Endothelial cell of umbilical vein (primary cell): Measurements from ENCODE around the gene TK2. TPM values are rescaled to one million over a fixed set of nuclear protein-coding genes. Genes with fewer than 3 reads are reported as not detected.

ENCODE experiments used
- BruUV-seq: library from RNA; stranded (reverse); fragments of 400-500 nt; replicated peaks from 2 replicates; lab custom pipeline; 2021; lab: Mats Ljungman, UMichigan
- CTCF ChIA-PET: fragments of 300-600, 350-600 bp; sonication (Branson Sonifier 250); formaldehyde crosslinking; loops from one replicate; lab custom pipeline; 2021; ENCODE audit warnings: antibody characterized with exemption, inconsistent platforms; lab: Charles Lee
- POLR2A ChIA-PET: fragments of 300-600, 350-600 bp; sonication (Branson Sonifier 250); formaldehyde crosslinking; loops from one replicate; lab custom pipeline; 2021; ENCODE audit warnings: antibody characterized with exemption, inconsistent platforms; lab: Charles Lee
- DNase-seq: peaks from one replicate; pipeline ENCODE4 v3.0.0-alpha.2; 2011; ENCODE audit warnings: low read depth, low spot score
- FAIRE-seq: peaks from 2 replicates; lab custom pipeline; 2011; peaks lifted over from hg19 to GRCh38; lab: Jason Lieb, UNC
- H2AFZ ChIP-seq: 2 replicates; pipeline ENCODE4 v1.6.0; 2012; ENCODE audit warnings: low read depth, low read length, control low read depth, inconsistent platforms
- H3K27ac ChIP-seq: 2 replicates; pipeline ENCODE4 v1.5.1; 2011; ENCODE audit warnings: low read depth, mild to moderate bottlenecking, control low read depth, low read length, moderate library complexity; ENCODE audit not compliant: insufficient read depth
- H3K27me3 ChIP-seq, 2 experiments: 2 replicates each; pipeline versions ENCODE4 v1.6.0 to v1.6.1; 2011; ENCODE audit warnings: low read length in 2 of 2, mixed read lengths in 1 of 2; ENCODE audit not compliant: control insufficient read depth in 2 of 2, insufficient read depth in 2 of 2
- H3K36me3 ChIP-seq, 2 experiments: 2 replicates in 1 of 2; 3 replicates in 1 of 2; pipeline ENCODE4 v1.5.1; 2011; ENCODE audit warnings: low read length in 2 of 2, mild to moderate bottlenecking in 1 of 2, moderate library complexity in 1 of 2; ENCODE audit not compliant: control insufficient read depth in 2 of 2, insufficient read depth in 2 of 2; ENCODE audit errors: extremely low read depth in 1 of 2
- H3K4me1 ChIP-seq: 3 replicates; pipeline ENCODE4 v1.5.1; 2011; ENCODE audit warnings: mild to moderate bottlenecking, low read length; ENCODE audit not compliant: control insufficient read depth, insufficient read depth; ENCODE audit errors: extremely low read depth
- H3K4me2 ChIP-seq: 2 replicates; pipeline ENCODE4 v1.6.1; 2011; ENCODE audit warnings: low read length, control low read depth, mixed read lengths; ENCODE audit not compliant: insufficient read depth
- H3K4me3 ChIP-seq, 3 experiments: fragments of 200-600 bp in 1 of 3; sonication (generic), shearing (Covaris generic) in 1 of 3; replicated peaks in 1 of 3; 2 replicates each; pipeline ENCODE4 v1.5.1; 2011 to 2016; ENCODE audit warnings: control low read depth in 3 of 3, low read length in 3 of 3, mild to moderate bottlenecking in 2 of 3, inconsistent platforms in 1 of 3, low read depth in 1 of 3, moderate library complexity in 1 of 3; ENCODE audit not compliant: insufficient read depth in 1 of 3
- H3K79me2 ChIP-seq: 2 replicates; pipeline ENCODE4 v1.6.0; 2012; ENCODE audit warnings: low read length, inconsistent platforms; ENCODE audit not compliant: control insufficient read depth, insufficient read depth
- H3K9ac ChIP-seq: replicated peaks from 2 replicates; pipeline ENCODE3; 2011; ENCODE audit warnings: low read length, control low read depth; ENCODE audit not compliant: insufficient read depth; ENCODE audit errors: extremely low read depth
- H3K9me1 ChIP-seq: replicated peaks from 3 replicates; pipeline ENCODE4 v1.6.0; 2011; ENCODE audit warnings: mild to moderate bottlenecking, low read length; ENCODE audit not compliant: control insufficient read depth, insufficient read depth; ENCODE audit errors: extremely low read depth
- H3K9me3 ChIP-seq: replicated peaks from 2 replicates; pipeline ENCODE4 v1.5.1; 2012; ENCODE audit warnings: low read length, inconsistent platforms; ENCODE audit not compliant: control insufficient read depth, insufficient read depth
- H4K20me1 ChIP-seq: replicated peaks from 2 replicates; pipeline ENCODE3; 2011; ENCODE audit warnings: mild to moderate bottlenecking, low read length; ENCODE audit not compliant: control insufficient read depth, insufficient read depth; ENCODE audit errors: extremely low read depth
- EZH2 ChIP-seq: IDR thresholded peaks from 2 replicates; pipeline ENCODE4 v1.6.1; 2012; ENCODE audit warnings: borderline replicate concordance, low read depth, mild to moderate bottlenecking, moderate library complexity, low read length, inconsistent platforms; ENCODE audit not compliant: severe bottlenecking
- FOS ChIP-seq: IDR thresholded peaks from 2 replicates; pipeline ENCODE4 v1.6.1; 2011; ENCODE audit warnings: mild to moderate bottlenecking, low read length, moderate library complexity, borderline replicate concordance; ENCODE audit not compliant: insufficient read depth
- GATA2 ChIP-seq: IDR thresholded peaks from 2 replicates; pipeline ENCODE4 v1.7.0; 2011; ENCODE audit warnings: low read depth, mild to moderate bottlenecking, moderate library complexity, mixed read lengths, low read length; ENCODE audit not compliant: insufficient read length, insufficient read depth
- JUN ChIP-seq: IDR thresholded peaks from 2 replicates; pipeline ENCODE4 v1.6.1; 2011; ENCODE audit warnings: borderline replicate concordance, low read depth; ENCODE audit not compliant: insufficient read length, insufficient read depth
- MYC ChIP-seq: IDR thresholded peaks from one replicate; pipeline ENCODE4 v1.6.1; 2011; ENCODE audit warnings: mild to moderate bottlenecking, low read depth, low read length
- POLR2A ChIP-seq: IDR thresholded peaks from 2 replicates; pipeline ENCODE4 v1.6.1; 2012; ENCODE audit warnings: low read depth, mild to moderate bottlenecking, control low read depth, low read length
- POLR2AphosphoS5 ChIP-seq: IDR thresholded peaks from 2 replicates; pipeline ENCODE4 v1.6.1; 2012; ENCODE audit warnings: low read depth, mild to moderate bottlenecking, control low read depth, low read length, moderate library complexity; ENCODE audit not compliant: insufficient read depth
- dilution Hi-C: fragments of 300-500 bp; cut with MboI; formaldehyde crosslinking; loops from one replicate; pipeline ENCODE4 v1.15.0; 2019; ENCODE audit warnings: low sequenced_read_pairs; ENCODE audit not compliant: extremely low pct_ligation_motif_present
- intact Hi-C: fragments of 100-400 bp; cut with micrococcal nuclease; formaldehyde crosslinking; loops from one replicate; pipeline ENCODE4 v1.10.0; 2022
- polyA plus RNA-seq, 4 experiments: library from polyadenylated mRNA; depleted of rRNA in 3 of 4; stranded (reverse) in 3 of 4; unstranded in 1 of 4; fragments of >200 nt; gene quantifications; 2 replicates each; pipeline versions ENCODE4 v1.2.1 to v1.2.3, GENCODE V29; 2011 to 2012; ENCODE audit warnings: missing spikeins in 1 of 4
- total RNA-seq: library from RNA; stranded (reverse); gene quantifications from 2 replicates; pipeline ENCODE4 v1.2.3, GENCODE V29; 2021
- TF ChIP-seq, protein P1 (sequence below): IDR thresholded peaks from 2 replicates; pipeline ENCODE4 v1.6.1; 2011; ENCODE audit not compliant: insufficient read depth, insufficient read length
- TF ChIP-seq, protein P2 (sequence below), 2 donors: IDR thresholded peaks; 1 replicate in 1 of 2; 2 replicates in 1 of 2; pipeline ENCODE4 v1.5.1; 2011; ENCODE audit warnings: low read length in 2 of 2, mild to moderate bottlenecking in 2 of 2, moderate library complexity in 2 of 2, control low read depth in 1 of 2, inconsistent platforms in 1 of 2, low read depth in 1 of 2; ENCODE audit not compliant: insufficient read depth in 1 of 2; ENCODE audit errors: extremely low read depth in 1 of 2

Gene TK2
- total and polyA plus RNA-seq, 2 donors (not counting 3 experiments of a cell fraction or from before 2014, with no cell fraction given), result 12.1 to 25.2 TPM

DNA sequence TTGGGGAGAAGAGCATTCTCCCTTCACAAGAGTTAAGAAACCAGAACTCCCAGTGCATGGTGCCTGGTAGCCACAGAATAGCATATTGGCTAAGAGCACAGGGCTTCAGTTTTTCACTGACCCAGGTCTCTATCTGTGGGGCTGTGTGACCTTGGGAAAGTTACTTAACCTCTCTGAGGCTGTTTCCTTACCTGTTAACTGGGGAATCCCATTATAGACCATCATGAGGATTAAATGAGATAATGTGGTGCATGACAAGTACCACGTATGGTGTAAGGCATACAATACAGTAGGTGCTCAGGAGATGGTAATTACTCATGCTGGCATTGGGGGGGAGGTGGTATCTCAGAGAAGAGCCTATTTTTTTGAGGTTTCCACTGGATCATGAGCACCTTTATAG lies 89.2 kb downstream of the TK2 start:
- TF ChIP-seq MYC (no peak), POLR2AphosphoS5 (no peak), POLR2A (no peak), FOS (no peak), JUN (no peak), GATA2 (no peak), EZH2 (no peak)
- TF ChIP-seq, protein P1, sequence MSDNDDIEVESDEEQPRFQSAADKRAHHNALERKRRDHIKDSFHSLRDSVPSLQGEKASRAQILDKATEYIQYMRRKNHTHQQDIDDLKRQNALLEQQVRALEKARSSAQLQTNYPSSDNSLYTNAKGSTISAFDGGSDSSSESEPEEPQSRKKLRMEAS, result no peak
- TF ChIP-seq, protein P2, sequence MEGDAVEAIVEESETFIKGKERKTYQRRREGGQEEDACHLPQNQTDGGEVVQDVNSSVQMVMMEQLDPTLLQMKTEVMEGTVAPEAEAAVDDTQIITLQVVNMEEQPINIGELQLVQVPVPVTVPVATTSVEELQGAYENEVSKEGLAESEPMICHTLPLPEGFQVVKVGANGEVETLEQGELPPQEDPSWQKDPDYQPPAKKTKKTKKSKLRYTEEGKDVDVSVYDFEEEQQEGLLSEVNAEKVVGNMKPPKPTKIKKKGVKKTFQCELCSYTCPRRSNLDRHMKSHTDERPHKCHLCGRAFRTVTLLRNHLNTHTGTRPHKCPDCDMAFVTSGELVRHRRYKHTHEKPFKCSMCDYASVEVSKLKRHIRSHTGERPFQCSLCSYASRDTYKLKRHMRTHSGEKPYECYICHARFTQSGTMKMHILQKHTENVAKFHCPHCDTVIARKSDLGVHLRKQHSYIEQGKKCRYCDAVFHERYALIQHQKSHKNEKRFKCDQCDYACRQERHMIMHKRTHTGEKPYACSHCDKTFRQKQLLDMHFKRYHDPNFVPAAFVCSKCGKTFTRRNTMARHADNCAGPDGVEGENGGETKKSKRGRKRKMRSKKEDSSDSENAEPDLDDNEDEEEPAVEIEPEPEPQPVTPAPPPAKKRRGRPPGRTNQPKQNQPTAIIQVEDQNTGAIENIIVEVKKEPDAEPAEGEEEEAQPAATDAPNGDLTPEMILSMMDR (IDR thresholded peaks at IDR 0.05; ENCODE audit: extremely low read depth in 1 of 2, insufficient read depth in 1 of 2, low read depth in 1 of 2, low read length in 2 of 2), result no peak
- H3K27ac ChIP-seq, result no peak overlapping the region
- H3K4me3 ChIP-seq, result no peak overlapping the region
- dilution Hi-C loops (no loop called here), intact Hi-C loops (no loop called here)
- H4K20me1 ChIP-seq, result no peaks in the 10 kb centered on the region
- ChIA-PET POLR2A (no interaction called here), CTCF (interaction anchor here (0.6 kb wide), 1 partner anchor 21 kb away, joined by 3 read pairs; no protein-coding TSS in a partner anchor)
- no peak overlapping the region for H3K9ac ChIP-seq
- peaks cover 17 to 18% of the 10 kb centered on the region in 2 experiments for H3K27me3 ChIP-seq
- H3K9me1 ChIP-seq, result no peaks in the 10 kb centered on the region
- BruUV-seq, result no TSS peak
- no peaks in the 10 kb centered on the region for H3K36me3 ChIP-seq
- no peaks in the 10 kb centered on the region for H3K4me1 ChIP-seq
- no peak for DNase-seq
- no peak overlapping the region for H3K4me2 ChIP-seq
- FAIRE-seq, result no peak
- no peak overlapping the region for H2AFZ ChIP-seq
- no peaks in the 10 kb centered on the region for H3K9me3 ChIP-seq
- H3K79me2 ChIP-seq, result no peaks in the 10 kb centered on the region
